K562 (cell line): ENCODE results near the gene HMBS. TPM values are rescaled to one million over a fixed set of nuclear protein-coding genes. Genes with fewer than 3 reads are reported as not detected.

Experiments used
- CEBPB ChIP-seq: fragments of 450-650 bp; IDR thresholded peaks from 2 replicates; pipeline ENCODE4 v1.6.1; 2016; ENCODE audit warnings: missing genetic modification characterization, missing compliant biosample characterization
- CEBPG ChIP-seq, 3 experiments: fragments of 200-800 bp in 1 of 3; sonication (Bioruptor generic) in 1 of 3; sonication (generic) in 1 of 3; formaldehyde crosslinking in 1 of 3; IDR thresholded peaks in 2 of 3; conservative IDR thresholded peaks in 1 of 3; 2 replicates each; pipeline versions ENCODE4 v1.6.1 to v1.8.0; 2016 to 2022; ENCODE audit warnings: missing compliant biosample characterization in 2 of 3, missing genetic modification characterization in 2 of 3, mild to moderate bottlenecking in 1 of 3, missing genetic modification reagents in 1 of 3
- COPS2 ChIP-seq: fragments of 450-650 bp; conservative IDR thresholded peaks from 2 replicates; pipeline ENCODE4 v1.6.1; 2016; ENCODE audit warnings: mild to moderate bottlenecking, moderate library complexity
- KLF1 ChIP-seq: fragments of 450-650 bp; IDR thresholded peaks from 2 replicates; pipeline ENCODE4 v1.6.1; 2016; ENCODE audit warnings: missing genetic modification characterization, missing compliant biosample characterization
- KLF6 ChIP-seq: fragments of 250-450 bp; sonication (Bioruptor Pico); IDR thresholded peaks from 2 replicates; pipeline ENCODE4 v1.4.0; 2020; ENCODE audit warnings: mild to moderate bottlenecking, moderate library complexity, borderline replicate concordance
- MBD2 ChIP-seq: sonication (generic); IDR thresholded peaks from 2 replicates; pipeline ENCODE4 v1.6.1; 2016; ENCODE audit warnings: low read depth, borderline replicate concordance
- NR1H2 ChIP-seq: sonication (generic); formaldehyde crosslinking; IDR thresholded peaks from 2 replicates; pipeline ENCODE4 v1.4.0; 2020; ENCODE audit warnings: mild to moderate bottlenecking, missing genetic modification reagents
- POLR2AphosphoS2 ChIP-seq: IDR thresholded peaks from 2 replicates; pipeline ENCODE4 v1.6.1; 2012; ENCODE audit warnings: low read length, improper control_type of control experiment
- SETDB1 ChIP-seq: IDR thresholded peaks from one replicate; pipeline ENCODE4 v1.6.1; 2012; ENCODE audit warnings: low read length, control low read depth, inconsistent platforms
- SPI1 ChIP-seq: IDR thresholded peaks from 2 replicates; pipeline ENCODE4 v1.6.1; 2011; ENCODE audit warnings: low read depth, low read length, control low read depth, borderline replicate concordance
- TAF1 ChIP-seq: IDR thresholded peaks from 2 replicates; pipeline ENCODE4 v1.6.1; 2011; ENCODE audit warnings: mild to moderate bottlenecking, low read length, moderate library complexity; ENCODE audit not compliant: insufficient read depth, control insufficient read depth, severe bottlenecking; ENCODE audit errors: extremely low read depth
- ZNF12 ChIP-seq: sonication (generic); formaldehyde crosslinking; IDR thresholded peaks from 2 replicates; pipeline ENCODE4 v1.4.0; 2020; ENCODE audit warnings: mild to moderate bottlenecking, missing genetic modification reagents
- ZNF263 ChIP-seq: sonication (generic); formaldehyde crosslinking; IDR thresholded peaks from 2 replicates; pipeline ENCODE4 v1.8.0; 2022; ENCODE audit warnings: mild to moderate bottlenecking, missing genetic modification reagents, borderline replicate concordance
- ZNF41 ChIP-seq: fragments of 250-450 bp; sonication (Bioruptor Pico); conservative IDR thresholded peaks from 2 replicates; pipeline ENCODE4 v1.4.0; 2020; ENCODE audit warnings: mild to moderate bottlenecking
- ZNF780A ChIP-seq: fragments of 250-450 bp; sonication (Bioruptor Pico); IDR thresholded peaks from 2 replicates; pipeline ENCODE4 v1.5.0; 2021; ENCODE audit warnings: mild to moderate bottlenecking
- ZNF785 ChIP-seq: fragments of 250-450 bp; sonication (Bioruptor Pico); IDR thresholded peaks from 2 replicates; pipeline ENCODE4 v1.4.0; 2020; ENCODE audit warnings: mild to moderate bottlenecking
- polyA plus RNA-seq, 8 experiments: library from polyadenylated mRNA; depleted of rRNA in 4 of 8; stranded (reverse) in 5 of 8; unstranded in 3 of 8; fragments of >200 nt; fragmentation: Nextera tagmentation in 2 of 8; fragmentation: Illumina TruSeq in 1 of 8; extraction: Ambion mirVana in 2 of 8; extraction: Trizol in 1 of 8; gene quantifications; 2 replicates each; pipeline versions ENCODE4 v1.2.1 to v1.2.3, GENCODE V29; 2011 to 2014; ENCODE audit warnings: inconsistent platforms in 1 of 8, missing spikeins in 1 of 8
- total RNA-seq, 7 experiments: library from RNA; depleted of rRNA in 6 of 7; stranded (reverse); fragments of >200 nt in 6 of 7; fragmentation: Illumina TruSeq in 2 of 7; extraction: Trizol in 2 of 7; gene quantifications; 2 replicates each; pipeline versions ENCODE4 v1.2.1 to v1.2.3, GENCODE V29; 2011 to 2021; ENCODE audit warnings: low replicate concordance in 1 of 7
- TF ChIP-seq, protein P1 (sequence below): IDR thresholded peaks from 3 replicates; pipeline ENCODE4 v1.6.1; 2011; ENCODE audit warnings: borderline replicate concordance, mild to moderate bottlenecking, moderate library complexity; ENCODE audit not compliant: insufficient read length; ENCODE audit errors: extremely low read depth
- TF ChIP-seq, protein P2 (sequence below): sonication (generic); formaldehyde crosslinking; IDR thresholded peaks from 2 replicates; pipeline ENCODE4 v1.8.0; 2022; ENCODE audit warnings: mild to moderate bottlenecking, missing genetic modification reagents
- TF ChIP-seq, protein P3 (sequence below), 2 experiments: fragments of 200-800 bp in 1 of 2; sonication (Bioruptor generic) in 1 of 2; sonication (generic) in 1 of 2; formaldehyde crosslinking in 1 of 2; IDR thresholded peaks in 1 of 2; conservative IDR thresholded peaks in 1 of 2; 2 replicates each; pipeline versions ENCODE4 v1.5.0 to v1.6.1; 2016 to 2020; ENCODE audit warnings: missing compliant biosample characterization in 1 of 2, missing genetic modification characterization in 1 of 2, missing genetic modification reagents in 1 of 2
- TF ChIP-seq, protein P4 (sequence below): fragments of 250-450 bp; sonication (Bioruptor Pico); IDR thresholded peaks from 2 replicates; pipeline ENCODE4 v1.4.0; 2020; ENCODE audit warnings: mild to moderate bottlenecking, moderate library complexity, borderline replicate concordance

Gene HMBS
- total and polyA plus RNA-seq, 9 of the 15 experiments (the other 6 are each of a cell fraction or from before 2014, with no cell fraction given) = 56.9 to 385 (median 286) TPM

DNA sequence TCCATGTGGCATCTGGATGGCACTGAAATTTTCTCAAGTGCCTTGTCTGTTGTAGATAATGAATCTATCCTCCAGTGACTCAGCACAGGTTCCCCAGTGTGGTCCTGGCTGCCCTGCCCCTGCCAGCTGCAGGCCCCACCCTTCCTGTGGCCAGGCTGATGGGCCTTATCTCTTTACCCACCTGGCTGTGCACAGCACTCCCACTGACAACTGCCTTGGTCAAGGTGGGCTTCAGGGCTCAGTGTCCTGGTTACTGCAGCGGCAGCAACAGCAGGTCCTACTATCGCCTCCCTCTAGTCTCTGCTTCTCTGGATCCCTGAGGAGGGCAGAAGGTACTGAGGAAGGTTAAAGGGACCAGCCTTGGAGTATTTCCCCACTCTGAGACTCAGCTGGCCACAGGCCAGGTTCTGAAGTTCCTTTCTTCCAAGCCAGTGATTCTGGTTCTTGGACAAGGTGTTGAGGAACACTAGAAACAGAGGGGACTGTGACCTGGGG lies 3.1 kb downstream of the HMBS start (continued):
- TF ChIP-seq ZNF785 (CRISPR knock-in tag) = no peak
- TF ChIP-seq POLR2AphosphoS2 = no peak; the same call in 1 of the 2 replicates
- TF ChIP-seq, protein P1, sequence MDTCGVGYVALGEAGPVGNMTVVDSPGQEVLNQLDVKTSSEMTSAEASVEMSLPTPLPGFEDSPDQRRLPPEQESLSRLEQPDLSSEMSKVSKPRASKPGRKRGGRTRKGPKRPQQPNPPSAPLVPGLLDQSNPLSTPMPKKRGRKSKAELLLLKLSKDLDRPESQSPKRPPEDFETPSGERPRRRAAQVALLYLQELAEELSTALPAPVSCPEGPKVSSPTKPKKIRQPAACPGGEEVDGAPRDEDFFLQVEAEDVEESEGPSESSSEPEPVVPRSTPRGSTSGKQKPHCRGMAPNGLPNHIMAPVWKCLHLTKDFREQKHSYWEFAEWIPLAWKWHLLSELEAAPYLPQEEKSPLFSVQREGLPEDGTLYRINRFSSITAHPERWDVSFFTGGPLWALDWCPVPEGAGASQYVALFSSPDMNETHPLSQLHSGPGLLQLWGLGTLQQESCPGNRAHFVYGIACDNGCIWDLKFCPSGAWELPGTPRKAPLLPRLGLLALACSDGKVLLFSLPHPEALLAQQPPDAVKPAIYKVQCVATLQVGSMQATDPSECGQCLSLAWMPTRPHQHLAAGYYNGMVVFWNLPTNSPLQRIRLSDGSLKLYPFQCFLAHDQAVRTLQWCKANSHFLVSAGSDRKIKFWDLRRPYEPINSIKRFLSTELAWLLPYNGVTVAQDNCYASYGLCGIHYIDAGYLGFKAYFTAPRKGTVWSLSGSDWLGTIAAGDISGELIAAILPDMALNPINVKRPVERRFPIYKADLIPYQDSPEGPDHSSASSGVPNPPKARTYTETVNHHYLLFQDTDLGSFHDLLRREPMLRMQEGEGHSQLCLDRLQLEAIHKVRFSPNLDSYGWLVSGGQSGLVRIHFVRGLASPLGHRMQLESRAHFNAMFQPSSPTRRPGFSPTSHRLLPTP = no peak
- TF ChIP-seq ZNF12 (CRISPR knock-in tag) = peak; percentile 48; the same call in 1 of the 2 replicates
- peak; percentile 100 for TF ChIP-seq KLF1
- TF ChIP-seq, protein P2, sequence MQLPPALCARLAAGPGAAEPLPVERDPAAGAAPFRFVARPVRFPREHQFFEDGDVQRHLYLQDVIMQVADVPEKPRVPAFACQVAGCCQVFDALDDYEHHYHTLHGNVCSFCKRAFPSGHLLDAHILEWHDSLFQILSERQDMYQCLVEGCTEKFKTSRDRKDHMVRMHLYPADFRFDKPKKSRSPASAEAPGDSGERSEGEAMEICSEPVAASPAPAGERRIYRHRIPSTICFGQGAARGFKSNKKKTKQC (CRISPR knock-in tag) = no peak
- no peak for TF ChIP-seq CEBPG (CRISPR knock-in tag; IDR thresholded peaks at IDR 0.05)
- TF ChIP-seq CEBPG (tag; conservative IDR thresholded peaks at IDR 0.05 in 1 of 2, IDR thresholded peaks at IDR 0.05 in 1 of 2) = no peak
- TF ChIP-seq ZNF780A (CRISPR knock-in tag) = no peak
- peak; percentile 85 for TF ChIP-seq TAF1
- TF ChIP-seq KLF6 (CRISPR knock-in tag) = peak; percentile 83; the same call in 1 of the 2 replicates
- no peak for TF ChIP-seq NR1H2 (CRISPR knock-in tag)
- TF ChIP-seq ZNF263 (CRISPR knock-in tag) = 0 out of 2 replicates have a peak, but pooled peaks have one; percentile 21
- TF ChIP-seq SETDB1 = no peak
- TF ChIP-seq CEBPB (tag) = peak; percentile 33; the same call in 1 of the 2 replicates
- peak; percentile 92 for TF ChIP-seq MBD2
- TF ChIP-seq COPS2 = no peak
- TF ChIP-seq, protein P3, sequence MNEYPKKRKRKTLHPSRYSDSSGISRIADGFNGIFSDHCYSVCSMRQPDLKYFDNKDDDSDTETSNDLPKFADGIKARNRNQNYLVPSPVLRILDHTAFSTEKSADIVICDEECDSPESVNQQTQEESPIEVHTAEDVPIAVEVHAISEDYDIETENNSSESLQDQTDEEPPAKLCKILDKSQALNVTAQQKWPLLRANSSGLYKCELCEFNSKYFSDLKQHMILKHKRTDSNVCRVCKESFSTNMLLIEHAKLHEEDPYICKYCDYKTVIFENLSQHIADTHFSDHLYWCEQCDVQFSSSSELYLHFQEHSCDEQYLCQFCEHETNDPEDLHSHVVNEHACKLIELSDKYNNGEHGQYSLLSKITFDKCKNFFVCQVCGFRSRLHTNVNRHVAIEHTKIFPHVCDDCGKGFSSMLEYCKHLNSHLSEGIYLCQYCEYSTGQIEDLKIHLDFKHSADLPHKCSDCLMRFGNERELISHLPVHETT (CRISPR knock-in tag; conservative IDR thresholded peaks at IDR 0.05 in 1 of 2, IDR thresholded peaks at IDR 0.05 in 1 of 2) = peak in 1 of 2 experiments; percentile 87; a peak in 2 of 4 replicates
- TF ChIP-seq, protein P4, sequence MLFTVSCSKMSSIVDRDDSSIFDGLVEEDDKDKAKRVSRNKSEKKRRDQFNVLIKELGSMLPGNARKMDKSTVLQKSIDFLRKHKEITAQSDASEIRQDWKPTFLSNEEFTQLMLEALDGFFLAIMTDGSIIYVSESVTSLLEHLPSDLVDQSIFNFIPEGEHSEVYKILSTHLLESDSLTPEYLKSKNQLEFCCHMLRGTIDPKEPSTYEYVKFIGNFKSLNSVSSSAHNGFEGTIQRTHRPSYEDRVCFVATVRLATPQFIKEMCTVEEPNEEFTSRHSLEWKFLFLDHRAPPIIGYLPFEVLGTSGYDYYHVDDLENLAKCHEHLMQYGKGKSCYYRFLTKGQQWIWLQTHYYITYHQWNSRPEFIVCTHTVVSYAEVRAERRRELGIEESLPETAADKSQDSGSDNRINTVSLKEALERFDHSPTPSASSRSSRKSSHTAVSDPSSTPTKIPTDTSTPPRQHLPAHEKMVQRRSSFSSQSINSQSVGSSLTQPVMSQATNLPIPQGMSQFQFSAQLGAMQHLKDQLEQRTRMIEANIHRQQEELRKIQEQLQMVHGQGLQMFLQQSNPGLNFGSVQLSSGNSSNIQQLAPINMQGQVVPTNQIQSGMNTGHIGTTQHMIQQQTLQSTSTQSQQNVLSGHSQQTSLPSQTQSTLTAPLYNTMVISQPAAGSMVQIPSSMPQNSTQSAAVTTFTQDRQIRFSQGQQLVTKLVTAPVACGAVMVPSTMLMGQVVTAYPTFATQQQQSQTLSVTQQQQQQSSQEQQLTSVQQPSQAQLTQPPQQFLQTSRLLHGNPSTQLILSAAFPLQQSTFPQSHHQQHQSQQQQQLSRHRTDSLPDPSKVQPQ (CRISPR knock-in tag) = no peak
- no peak for TF ChIP-seq SPI1
- TF ChIP-seq ZNF41 (CRISPR knock-in tag) = no peak
